Measurements from ENCODE around the gene THRA. TPM values are rescaled to one million over a fixed set of nuclear protein-coding genes. Genes with fewer than 3 reads are reported as not detected.

The THRA gene
- total RNA-seq, 1 experiment from 2014 or later = 10.1 TPM

DNA sequence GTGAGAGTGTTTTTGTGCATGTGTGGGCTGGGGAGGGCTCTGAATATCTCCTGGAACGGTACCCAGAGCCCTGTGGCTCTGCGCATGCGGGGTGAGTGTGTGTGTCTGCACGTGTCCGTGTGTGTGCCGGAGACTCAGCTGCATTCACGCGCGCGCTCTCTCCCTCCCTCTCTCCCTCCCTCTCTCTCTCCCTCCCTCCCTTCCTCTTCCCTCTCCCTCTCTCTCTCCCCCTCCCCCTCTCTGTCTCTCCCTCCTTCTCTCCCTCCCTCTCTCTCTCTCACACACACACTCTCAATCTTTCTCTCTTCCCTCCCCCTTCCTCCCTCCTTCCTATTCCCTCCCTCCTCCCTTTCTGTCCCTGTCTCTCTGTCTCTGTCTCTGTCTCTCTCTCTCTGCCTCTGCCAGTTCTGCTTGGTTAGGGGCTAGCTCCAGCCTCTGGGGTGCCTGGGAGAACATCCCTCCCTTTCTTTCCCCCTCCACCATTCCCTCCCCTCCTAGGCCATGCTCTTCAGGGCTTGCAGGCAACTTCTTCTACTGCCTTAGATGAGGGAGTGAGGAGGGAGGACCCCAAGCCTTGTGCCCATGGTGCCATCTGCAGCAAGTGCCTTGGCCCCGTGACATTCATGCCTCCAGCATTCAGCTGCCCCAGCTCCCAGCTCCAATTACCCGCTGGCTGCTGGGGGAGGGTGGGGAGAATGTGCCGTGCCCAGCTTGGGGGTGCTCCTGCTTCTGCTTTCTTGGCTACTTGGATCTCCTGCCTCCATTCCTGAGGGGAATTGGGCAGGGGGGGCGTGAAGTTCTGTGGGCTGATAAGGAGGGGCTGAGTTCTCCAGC, 6.4 kb downstream of the THRA start:
- H3K23ac ChIP-seq (ENCODE audit: insufficient read length, low read depth, low read length) = no peak overlapping the region
- no peak overlapping the region for H4K8ac ChIP-seq (replicated peaks; ENCODE audit: insufficient read length, low read depth, low read length)
- Mint-ChIP-seq H3K36me3 (ENCODE audit: insufficient read depth in 1 of 3, low read depth in 3 of 3) (no peaks in the 10 kb centered on the region; a peak in 1 of 7 replicates), H3K27me3 (ENCODE audit: low read depth) (peaks cover 14% of the 10 kb centered on the region), H3K4me3 (peak overlapping the region; percentile 32 to 70), H3K9me3 (no peaks in the 10 kb centered on the region), H3K4me1 (peaks cover 58 to 81% of the 10 kb centered on the region in 2 experiments), H3K27ac (peak overlapping the region in 1 of 3 experiments; percentile 27; a peak in 2 of 7 replicates)
- H3K27me3 ChIP-seq (ENCODE audit: insufficient read depth, low read length) = peaks cover 2% of the 10 kb centered on the region; the same call in 1 of the 2 replicates
- no peak overlapping the region for H4K91ac ChIP-seq (ENCODE audit: insufficient read length, low read depth, low read length)
- peak; percentile 57 for DNase-seq
- no peak overlapping the region for H2BK5ac ChIP-seq (ENCODE audit: insufficient read length, low read length)
- no peak overlapping the region for H2BK20ac ChIP-seq (ENCODE audit: low read depth, low read length, poor library complexity, severe bottlenecking)
- no peak overlapping the region for H3T11ph ChIP-seq (ENCODE audit: low read length)
- peaks cover 3% of the 10 kb centered on the region for H4K20me1 ChIP-seq (ENCODE audit: control insufficient read depth, insufficient read depth, insufficient read length)
- H3K9me3 ChIP-seq (ENCODE audit: control insufficient read depth, low read depth, low read length) = no peaks in the 10 kb centered on the region
- no peak overlapping the region for H2BK15ac ChIP-seq (ENCODE audit: low read depth, low read length)
- H4K5ac ChIP-seq (ENCODE audit: insufficient read length, low read depth, low read length) = no peak overlapping the region
- H3K14ac ChIP-seq (ENCODE audit: insufficient read depth, low read length) = no peak overlapping the region
- no peak overlapping the region for H2AFZ ChIP-seq (ENCODE audit: low read length)
- no peak overlapping the region for H3K9ac ChIP-seq (ENCODE audit: extremely low read depth, insufficient read length, low read length)
- peaks cover 28% of the 10 kb centered on the region for H3K4me1 ChIP-seq (ENCODE audit: insufficient read depth, low read length)
- no peak overlapping the region for H2BK120ac ChIP-seq (ENCODE audit: low read depth, low read length, poor library complexity, severe bottlenecking)
- H3K27ac ChIP-seq (ENCODE audit: insufficient read length, low read depth, low read length) = no peak overlapping the region
- peaks cover 6% of the 10 kb centered on the region for H3K23me2 ChIP-seq (ENCODE audit: insufficient read length, low read depth, low read length, poor library complexity, severe bottlenecking)
- H3K18ac ChIP-seq (ENCODE audit: insufficient read length, low read depth, low read length) = no peak overlapping the region
- H3K79me2 ChIP-seq (ENCODE audit: insufficient read depth, low read length) = no peaks in the 10 kb centered on the region
- TF ChIP-seq, protein P1, sequence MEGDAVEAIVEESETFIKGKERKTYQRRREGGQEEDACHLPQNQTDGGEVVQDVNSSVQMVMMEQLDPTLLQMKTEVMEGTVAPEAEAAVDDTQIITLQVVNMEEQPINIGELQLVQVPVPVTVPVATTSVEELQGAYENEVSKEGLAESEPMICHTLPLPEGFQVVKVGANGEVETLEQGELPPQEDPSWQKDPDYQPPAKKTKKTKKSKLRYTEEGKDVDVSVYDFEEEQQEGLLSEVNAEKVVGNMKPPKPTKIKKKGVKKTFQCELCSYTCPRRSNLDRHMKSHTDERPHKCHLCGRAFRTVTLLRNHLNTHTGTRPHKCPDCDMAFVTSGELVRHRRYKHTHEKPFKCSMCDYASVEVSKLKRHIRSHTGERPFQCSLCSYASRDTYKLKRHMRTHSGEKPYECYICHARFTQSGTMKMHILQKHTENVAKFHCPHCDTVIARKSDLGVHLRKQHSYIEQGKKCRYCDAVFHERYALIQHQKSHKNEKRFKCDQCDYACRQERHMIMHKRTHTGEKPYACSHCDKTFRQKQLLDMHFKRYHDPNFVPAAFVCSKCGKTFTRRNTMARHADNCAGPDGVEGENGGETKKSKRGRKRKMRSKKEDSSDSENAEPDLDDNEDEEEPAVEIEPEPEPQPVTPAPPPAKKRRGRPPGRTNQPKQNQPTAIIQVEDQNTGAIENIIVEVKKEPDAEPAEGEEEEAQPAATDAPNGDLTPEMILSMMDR (conservative IDR thresholded peaks at IDR 0.05) = no peak
- no CpG with 5 or more reads among the region's 14 CpGs for WGBS (ENCODE audit: extremely low coverage, insufficient read length, low lambda C conversion rate)
- no peaks in the 10 kb centered on the region for H3K79me1 ChIP-seq (ENCODE audit: insufficient read depth, low read depth, low read length, poor library complexity, severe bottlenecking)
- H2AK5ac ChIP-seq (ENCODE audit: insufficient read length, low read length) = no peak overlapping the region
- no peak overlapping the region for H2BK12ac ChIP-seq (ENCODE audit: insufficient read length, low read depth, low read length)
- peak overlapping the region; percentile 62 for H3K4me2 ChIP-seq (ENCODE audit: insufficient read depth, insufficient read length, low read length)
- H3K56ac ChIP-seq (ENCODE audit: insufficient read length, low read depth, low read length) = no peak overlapping the region
- no peak overlapping the region for H3K4ac ChIP-seq (ENCODE audit: low read depth, low read length)
